AG04450 (cell line): ENCODE data around the gene TEX29. TPM values are rescaled to one million over a fixed set of nuclear protein-coding genes. Genes with fewer than 3 reads are reported as not detected.

Experiments used
- CTCF ChIA-PET: fragments of 300-600, 350-600 bp; formaldehyde crosslinking; extraction: SDS; loops from one replicate; lab custom pipeline; 2022; ENCODE audit warnings: antibody characterized with exemption, inconsistent platforms; lab: Charles Lee
- POLR2A ChIA-PET: fragments of 350-600 bp; formaldehyde crosslinking; extraction: SDS; loops from one replicate; lab custom pipeline; 2021; ENCODE audit warnings: antibody characterized with exemption, inconsistent platforms; lab: Yijun Ruan, JAX
- DNase-seq: peaks from one replicate; pipeline ENCODE4 v3.0.0-alpha.2; 2011; ENCODE audit warnings: low read depth, low spot score
- H3K27ac ChIP-seq: one replicate; pipeline ENCODE4 v1.5.1; 2012; ENCODE audit warnings: low read depth, low read length, control low read depth
- H3K27me3 ChIP-seq: one replicate; pipeline ENCODE4 v1.6.0; 2012; ENCODE audit warnings: low read length; ENCODE audit not compliant: control insufficient read depth, insufficient read depth
- H3K4me3 ChIP-seq: 2 replicates; pipeline ENCODE4 v1.5.1; 2011; ENCODE audit warnings: mild to moderate bottlenecking, low read depth, low read length, control low read depth
- H3K9me3 ChIP-seq: 2 replicates; pipeline ENCODE4 v1.5.1; 2012; ENCODE audit warnings: low read length; ENCODE audit not compliant: control insufficient read depth, insufficient read depth
- CTCF ChIP-seq: IDR thresholded peaks from 2 replicates; pipeline ENCODE4 v1.5.1; 2011; ENCODE audit warnings: low read depth, low read length, control low read depth, inconsistent platforms
- polyA minus RNA-seq: library from RNA; depleted of rRNA, polyadenylated mRNA; stranded (reverse); fragments of >200 nt; gene quantifications from 2 replicates; pipeline ENCODE4 v1.2.3, GENCODE V29; 2011; rRNA and poly(A)+ RNA removed
- polyA plus RNA-seq: library from polyadenylated mRNA; depleted of rRNA; stranded (reverse); fragments of >200 nt; gene quantifications from 2 replicates; pipeline ENCODE4 v1.2.3, GENCODE V29; 2011; rRNA removed

TEX29 gene
- 4.7 and 6.1 TPM in 2 replicates for polyA plus RNA-seq
- polyA minus RNA-seq, result 0.52 and 1.1 TPM in 2 replicates

- no peak for TF ChIP-seq CTCF
- H3K27ac ChIP-seq, result no peak within 1 kb of the TSS
- DNase-seq, result no peak
- POLR2A ChIA-PET, result no interaction called here
- H3K4me3 ChIP-seq, result no peak within 1 kb of the TSS
- no peaks in the 10 kb centered on the region; the same call in 1 of the 2 replicates for H3K9me3 ChIP-seq
- H3K27me3 ChIP-seq, result peaks cover 5% of the 10 kb centered on the region
- CTCF ChIA-PET, result no interaction called here
These were observed at the start of gene TEX29 for GRCh38 chr13:111319998-111320911. TSS of gene TEX29 (plus strand) at chr13:111320642. CDS start at chr13:111320891, 249 bp downstream.

GRCh38 chr13:111270765-111271698, 49.4 kb upstream of the TEX29 start:
- POLR2A ChIA-PET, result no interaction called here
- H3K4me3 ChIP-seq, result no peak overlapping the region
- DNase-seq, result no peak
- no peaks in the 10 kb centered on the region for H3K27me3 ChIP-seq
- CTCF ChIA-PET, result interaction anchor here (0.6 kb wide), 1 partner anchor 73 kb away, joined by 3 read pairs; no protein-coding TSS in a partner anchor
- no peaks in the 10 kb centered on the region for H3K9me3 ChIP-seq
- no peak overlapping the region for H3K27ac ChIP-seq
- no peak for TF ChIP-seq CTCF

- CTCF ChIA-PET, result no interaction called here
- Histone ChIP-seq H3K9me3 (no peaks in the 10 kb centered on the region), H3K27ac (no peak overlapping the region), H3K4me3 (no peak overlapping the region), H3K27me3 (no peaks in the 10 kb centered on the region)
- DNase-seq, result no peak
- POLR2A ChIA-PET, result no interaction called here
- TF ChIP-seq CTCF, result no peak
These were observed 48.3 kb upstream of the TEX29 start for GRCh38 chr13:111272117-111272516.

- ChIA-PET POLR2A (no interaction called here), CTCF (interaction anchor here (0.9 kb wide), 1 partner anchor 208 kb away, joined by 3 read pairs; no protein-coding TSS in a partner anchor)
- H3K9me3 ChIP-seq, result no peaks in the 10 kb centered on the region
- no peaks in the 10 kb centered on the region for H3K27me3 ChIP-seq
- DNase-seq, result no peak
- no peak for TF ChIP-seq CTCF
- H3K4me3 ChIP-seq, result no peak overlapping the region
- no peak overlapping the region for H3K27ac ChIP-seq
These were observed 45.1 kb upstream of the TEX29 start for GRCh38 chr13:111275382-111275781.
